T-cell (primary cell): Measurements from ENCODE around the gene DYRK4. TPM values are rescaled to one million over a fixed set of nuclear protein-coding genes. Genes with fewer than 3 reads are reported as not detected.
"Not testable (repeated sequence)": the region's sequence is repeated elsewhere in the genome, so short reads cannot be mapped to it uniquely, and the experiment has no call there.

Experiments used
- ATAC-seq, 4 experiments: fragments of 200-7000 bp in 3 of 4; fragments of 150-1000 bp in 1 of 4; cut with Tn5 transposase; replicated peaks in 1 of 4; 1 replicate in 3 of 4; 2 replicates in 1 of 4; pipeline ENCODE4 v1.10.0; 2021; ENCODE audit warnings: moderate library complexity in 3 of 4, mild to moderate bottlenecking in 2 of 4, moderate number of reproducible peaks in 1 of 4
- CTCF ChIA-PET, 2 donors: fragments of 300-600 bp; sonication (Branson Sonifier 250); formaldehyde crosslinking; loops; one replicate each; lab custom pipeline; 2022; ENCODE audit warnings: antibody characterized with exemption in 2 of 2; lab: Charles Lee
- POLR2A ChIA-PET, 2 donors: fragments of 300-600 bp; sonication (Branson Sonifier 250); formaldehyde crosslinking; loops; one replicate each; lab custom pipeline; 2022; ENCODE audit warnings: antibody characterized with exemption in 2 of 2; lab: Charles Lee
- DNase-seq, 35 experiments: peaks; one replicate each; pipeline versions ENCODE4 v3.0.0 to v3.0.0-alpha.2; 2013 to 2023
- H3K27ac ChIP-seq: one replicate; pipeline ENCODE4 v1.5.1; 2013; ENCODE audit warnings: low read length
- H3K27me3 ChIP-seq, 2 experiments: replicated peaks in 1 of 2; 1 replicate in 1 of 2; 2 replicates in 1 of 2; pipeline versions ENCODE4 v1.6.1 to v1.7.0; 2013; ENCODE audit warnings: low read length in 1 of 2, mixed read lengths in 1 of 2; ENCODE audit not compliant: control insufficient read depth in 2 of 2, insufficient read depth in 2 of 2; ENCODE audit errors: extremely low read depth in 1 of 2
- H3K36me3 ChIP-seq, 2 donors: 1 replicate in 1 of 2; 2 replicates in 1 of 2; pipeline versions ENCODE4 v1.6.1 to v1.7.0; 2013; ENCODE audit warnings: low read length in 1 of 2; ENCODE audit not compliant: control insufficient read depth in 2 of 2, insufficient read depth in 1 of 2; ENCODE audit errors: extremely low read depth in 1 of 2
- H3K4me1 ChIP-seq, 2 experiments: 1 replicate in 1 of 2; 2 replicates in 1 of 2; pipeline versions ENCODE4 v1.6.1 to v1.7.0; 2013; ENCODE audit warnings: low read length in 2 of 2, mixed read lengths in 1 of 2; ENCODE audit not compliant: insufficient read depth in 2 of 2, control insufficient read depth in 1 of 2; ENCODE audit errors: extremely low read depth in 1 of 2
- H3K4me3 ChIP-seq, 2 donors: 1 replicate in 1 of 2; 2 replicates in 1 of 2; pipeline versions ENCODE4 v1.5.1 to v1.7.0; 2013; ENCODE audit warnings: mild to moderate bottlenecking in 2 of 2, low read length in 1 of 2, moderate library complexity in 1 of 2; ENCODE audit not compliant: control insufficient read depth in 1 of 2; ENCODE audit errors: extremely low read depth in 1 of 2
- H3K9me3 ChIP-seq: 2 replicates; pipeline ENCODE4 v1.7.0; 2013
- H3K27ac Mint-ChIP-seq, 2 donors: one replicate each; pipeline ENCODE4 v1.8.0; 2020 to 2021; ENCODE audit warnings: mild to moderate bottlenecking in 2 of 2, mixed read lengths in 2 of 2
- H3K27me3 Mint-ChIP-seq, 2 donors: one replicate each; pipeline ENCODE4 v1.8.0; 2021 to 2022; ENCODE audit warnings: mixed read lengths in 2 of 2
- H3K36me3 Mint-ChIP-seq: one replicate; pipeline ENCODE4 v1.8.0; 2021; ENCODE audit warnings: mixed read lengths
- H3K4me1 Mint-ChIP-seq, 3 donors: one replicate each; pipeline ENCODE4 v1.8.0; 2020 to 2022; ENCODE audit warnings: mixed read lengths in 3 of 3, mild to moderate bottlenecking in 1 of 3
- H3K4me3 Mint-ChIP-seq, 3 donors: one replicate each; pipeline ENCODE4 v1.8.0; 2020 to 2022; ENCODE audit warnings: mild to moderate bottlenecking in 3 of 3, mixed read lengths in 3 of 3, moderate library complexity in 3 of 3
- H3K9me3 Mint-ChIP-seq, 3 donors: one replicate each; pipeline ENCODE4 v1.8.0; 2020 to 2022; ENCODE audit warnings: mixed read lengths in 3 of 3
- WGBS: methylation state at CpG from one replicate; pipeline ENCODE4 v1.1.5; 2013; ENCODE audit warnings: missing lambda C conversion rate; ENCODE audit not compliant: insufficient coverage; 5-methylcytosine and 5-hydroxymethylcytosine counted together
- total RNA-seq, 35 experiments: library from RNA in 6 of 35; stranded (reverse) in 6 of 35; fragments of 120-200 nt in 1 of 35; gene quantifications; one replicate each; pipeline versions ENCODE4 v1.2.1 to v1.2.4 and lab custom pipeline; 2013 to 2026

The DYRK4 gene
- total RNA-seq (10 to 100 TPM; 11.0 to 24.8 (median 17.6) TPM), total RNA-seq (lab: John Stamatoyannopoulos, UW) (4.5 to 17.3 (median 9.3) reads per million in 29 experiments)
- 34.2 TPM for total RNA-seq (2013)

DNA sequence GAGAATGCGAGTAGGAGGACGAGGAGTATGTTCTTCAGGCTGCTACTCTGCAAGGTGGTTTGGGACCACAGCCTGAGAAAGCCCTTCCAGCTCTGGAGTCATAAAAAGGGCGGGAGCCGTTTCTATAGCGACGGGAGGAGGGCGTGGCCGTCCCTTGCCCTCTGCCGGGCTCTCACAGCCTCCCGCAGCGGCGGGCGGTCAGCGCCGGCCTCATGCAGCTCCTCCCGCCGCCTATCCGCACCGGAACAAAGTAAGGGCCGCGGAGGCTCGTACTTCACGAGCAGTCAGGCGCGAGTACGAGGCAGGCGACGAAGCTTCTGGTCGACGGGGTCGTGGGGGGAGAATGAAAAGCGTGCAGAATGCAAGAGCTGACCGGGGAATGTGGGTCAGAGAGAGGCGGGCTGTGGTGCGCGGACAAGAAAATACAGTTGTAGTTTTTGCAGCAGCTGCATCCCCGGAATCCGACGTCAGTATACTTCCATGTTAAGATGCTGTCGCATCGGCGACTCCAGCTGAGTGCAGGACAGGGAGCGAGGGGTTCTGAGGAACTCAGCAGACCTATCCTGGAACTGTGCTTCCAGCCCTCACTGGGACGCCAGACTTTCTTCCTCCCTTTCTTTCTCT lies at the start of gene DYRK4:
Gene DYRK4, plus strand, starts transcription at position 175 of the 624 bp plus-strand sequence. Its CDS starts 38 bp downstream, at position 213.
- Mint-ChIP-seq H3K27me3 (peaks cover 11 to 21% of the 10 kb centered on the region in 2 donors), H3K4me1 (peaks cover 12 to 27% (median 20%) of the 10 kb centered on the region in 3 donors), H3K9me3 (no peaks in the 10 kb centered on the region), H3K4me3 (peak within 1 kb of the TSS in 2 of 3 donors; percentile 18 to 21), H3K27ac (no peak within 1 kb of the TSS), H3K36me3 (no peaks in the 10 kb centered on the region)
- no peak within 1 kb of the TSS for H3K4me3 ChIP-seq
- no peaks in the 10 kb centered on the region for H3K36me3 ChIP-seq
- 61% methylated on average over 43 of the region's 44 CpGs for WGBS
- no peak within 1 kb of the TSS for H3K27ac ChIP-seq
- peaks cover 0 to 8% of the 10 kb centered on the region in 2 experiments for H3K4me1 ChIP-seq
- H3K9me3 ChIP-seq, result no peaks in the 10 kb centered on the region
- DNase-seq (peak in 2 of 35 experiments; percentile 4 to 16), ATAC-seq (no peak)
- H3K27me3 ChIP-seq, result peaks cover 0 to 6% of the 10 kb centered on the region in 2 experiments
- ChIA-PET POLR2A (no interaction called here), CTCF (no interaction called here)

DNA sequence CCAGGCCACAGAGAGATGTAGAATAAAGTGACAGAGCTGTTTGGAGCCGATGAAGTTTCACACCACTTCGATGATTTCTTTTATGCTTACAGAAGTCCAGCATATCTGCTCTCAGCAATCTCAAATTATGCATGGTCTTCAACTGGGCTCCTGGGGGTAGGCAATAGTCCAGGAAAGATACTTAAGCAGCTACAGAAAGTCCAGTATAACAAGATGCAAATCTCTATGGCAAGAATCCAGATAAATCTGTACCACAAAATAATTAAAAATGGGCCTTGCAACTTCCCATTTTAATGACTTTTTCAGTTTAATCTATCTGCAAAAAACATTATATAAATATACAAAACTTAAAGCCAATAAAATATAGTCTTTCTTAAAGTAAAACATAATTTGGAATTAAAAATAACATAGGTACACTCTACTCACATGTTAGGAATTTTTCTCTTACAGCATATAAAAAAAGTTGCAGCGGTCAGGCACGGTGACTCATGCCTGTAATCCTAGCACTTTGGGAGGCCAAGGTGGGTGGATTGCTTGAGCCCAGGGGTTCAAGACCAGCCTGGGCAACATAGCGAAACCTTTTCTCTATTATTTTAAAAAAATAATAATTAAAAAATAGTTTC lies 43.8 kb upstream of the DYRK4 start:
- ChIA-PET POLR2A (no interaction called here), CTCF (no interaction called here)

DNA sequence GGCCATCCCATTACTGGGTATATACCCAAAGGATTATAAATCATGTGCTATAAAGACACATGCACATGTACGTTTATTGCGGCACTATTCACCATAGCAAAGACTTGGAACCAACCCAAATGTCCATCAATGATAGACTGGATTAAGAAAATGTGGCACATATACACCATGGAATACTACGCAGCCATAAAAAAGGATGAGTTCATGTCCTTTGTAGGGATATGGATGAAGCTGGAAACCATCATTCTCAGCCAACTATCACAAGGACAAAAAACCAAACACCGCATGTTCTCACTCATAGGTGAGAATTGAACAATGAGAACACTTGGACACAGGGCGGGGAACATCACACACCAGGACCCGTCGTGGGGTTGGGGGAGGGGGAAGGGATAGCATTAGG lies 38.6 kb upstream of the DYRK4 start:
- no CpG with 5 or more reads among the region's 7 CpGs for WGBS
- H3K27ac Mint-ChIP-seq, H3K27me3 ChIP-seq, POLR2A ChIA-PET, H3K9me3 ChIP-seq, H3K9me3 Mint-ChIP-seq, H3K4me3 Mint-ChIP-seq, ATAC-seq, DNase-seq, H3K27ac ChIP-seq, H3K4me1 Mint-ChIP-seq, H3K27me3 Mint-ChIP-seq, H3K4me1 ChIP-seq, H3K4me3 ChIP-seq: not testable (repeated sequence)
- peaks cover 44% of the 10 kb centered on the region for H3K36me3 Mint-ChIP-seq
- CTCF ChIA-PET, result interaction anchor here in 1 of 2 donors (0.9 to 2.0 kb wide), 2 partner anchors 11 to 103 kb away, joined by 5 to 6 read pairs; no protein-coding TSS in a partner anchor
- H3K36me3 ChIP-seq, result peaks cover 0 to 40% of the 10 kb centered on the region in 2 donors

More for the DNA sequence above, 43.8 kb upstream of the DYRK4 start:
- H3K4me3 Mint-ChIP-seq, result no peak overlapping the region
- H3K9me3 ChIP-seq, result no peaks in the 10 kb centered on the region
- H3K27ac ChIP-seq, result no peak overlapping the region
- no peak for DNase-seq
- no peaks in the 10 kb centered on the region for H3K27me3 ChIP-seq
- H3K9me3 Mint-ChIP-seq, result no peaks in the 10 kb centered on the region
- H3K4me1 ChIP-seq, result no peaks in the 10 kb centered on the region
- no peak overlapping the region for H3K4me3 ChIP-seq
- 100% methylated on average over 2 of the region's 5 CpGs for WGBS
- peaks cover 43% of the 10 kb centered on the region for H3K36me3 Mint-ChIP-seq
- H3K36me3 ChIP-seq, result peaks cover 0 to 34% of the 10 kb centered on the region in 2 donors
- H3K27ac Mint-ChIP-seq, result peak overlapping the region in 1 of 2 donors; percentile 4
- no peaks in the 10 kb centered on the region for H3K27me3 Mint-ChIP-seq
- ATAC-seq, result no peak
- no peaks in the 10 kb centered on the region for H3K4me1 Mint-ChIP-seq

- POLR2A ChIA-PET, result interaction anchor here in 1 of 2 donors (0.6 kb wide), 1 partner anchor 172 kb away, joined by 5 read pairs; no protein-coding TSS in a partner anchor
- H3K9me3 Mint-ChIP-seq, result no peaks in the 10 kb centered on the region
- no peak overlapping the region for H3K4me3 Mint-ChIP-seq
- Histone ChIP-seq H3K27ac (no peak overlapping the region), H3K27me3 (no peaks in the 10 kb centered on the region), H3K4me1 (peaks cover 6 to 11% of the 10 kb centered on the region in 2 experiments), H3K4me3 (no peak overlapping the region), H3K36me3 (peaks cover 0 to 34% of the 10 kb centered on the region in 2 donors), H3K9me3 (no peaks in the 10 kb centered on the region)
- H3K36me3 Mint-ChIP-seq, result peaks cover 38% of the 10 kb centered on the region
- H3K27me3 Mint-ChIP-seq, result no peaks in the 10 kb centered on the region
- H3K4me1 Mint-ChIP-seq, result peaks cover 0 to 16% (median 2%) of the 10 kb centered on the region in 3 donors
- CTCF ChIA-PET, result interaction anchor here in 1 of 2 donors (0.6 to 2.8 kb wide), 4 partner anchors 106 to 498 kb away, joined by 3 to 16 read pairs (median 3); no protein-coding TSS in a partner anchor
- no CpG with 5 or more reads among the region's 2 CpGs for WGBS
- no peak for ATAC-seq
- peak in 1 of 35 experiments; percentile 30 for DNase-seq
- no peak overlapping the region for H3K27ac Mint-ChIP-seq
These were observed 35.0 kb upstream of the DYRK4 start for GRCh38 chr12:4526923-4527546.

- H3K36me3 ChIP-seq, result peaks cover 0 to 30% of the 10 kb centered on the region in 2 donors
- Mint-ChIP-seq H3K27me3 (no peaks in the 10 kb centered on the region), H3K9me3 (no peaks in the 10 kb centered on the region), H3K36me3 (peaks cover 14% of the 10 kb centered on the region), H3K4me1 (peaks cover 0 to 16% (median 2%) of the 10 kb centered on the region in 3 donors), H3K27ac (peak overlapping the region; percentile 26 to 88), H3K4me3 (no peak overlapping the region)
- CTCF ChIA-PET, result interaction anchor here in 1 of 2 donors (0.7 to 1.7 kb wide), 3 partner anchors 23 to 109 kb away, joined by 3 to 7 read pairs (median 4); no protein-coding TSS in a partner anchor
- no peak for ATAC-seq
- no peaks in the 10 kb centered on the region for H3K27me3 ChIP-seq
- no peak overlapping the region for H3K27ac ChIP-seq
- H3K9me3 ChIP-seq, result no peaks in the 10 kb centered on the region
- no CpG with 5 or more reads among the region's 1 CpG for WGBS
- H3K4me1 ChIP-seq, result peaks cover 6 to 13% of the 10 kb centered on the region in 2 experiments
- DNase-seq, result no peak
- POLR2A ChIA-PET, result no interaction called here
- H3K4me3 ChIP-seq, result no peak overlapping the region
These were observed 31.8 kb upstream of the DYRK4 start for GRCh38 chr12:4530160-4530559.
